GM12865 (cell line): ENCODE data around the gene TMEM121B.

Experiments
- DNase-seq: peaks from one replicate; pipeline ENCODE4 v3.0.0; 2010; ENCODE audit warnings: low read depth
- H3K4me3 ChIP-seq: 2 replicates; pipeline ENCODE4 v1.5.1; 2011; ENCODE audit warnings: mild to moderate bottlenecking, low read depth, low read length, control low read depth
- CTCF ChIP-seq: IDR thresholded peaks from 2 replicates; pipeline ENCODE4 v1.5.1; 2011; ENCODE audit warnings: low read length, control low read depth, low read depth, inconsistent platforms; ENCODE audit not compliant: insufficient read depth; ENCODE audit errors: missing control alignments

The TMEM121B gene

DNA sequence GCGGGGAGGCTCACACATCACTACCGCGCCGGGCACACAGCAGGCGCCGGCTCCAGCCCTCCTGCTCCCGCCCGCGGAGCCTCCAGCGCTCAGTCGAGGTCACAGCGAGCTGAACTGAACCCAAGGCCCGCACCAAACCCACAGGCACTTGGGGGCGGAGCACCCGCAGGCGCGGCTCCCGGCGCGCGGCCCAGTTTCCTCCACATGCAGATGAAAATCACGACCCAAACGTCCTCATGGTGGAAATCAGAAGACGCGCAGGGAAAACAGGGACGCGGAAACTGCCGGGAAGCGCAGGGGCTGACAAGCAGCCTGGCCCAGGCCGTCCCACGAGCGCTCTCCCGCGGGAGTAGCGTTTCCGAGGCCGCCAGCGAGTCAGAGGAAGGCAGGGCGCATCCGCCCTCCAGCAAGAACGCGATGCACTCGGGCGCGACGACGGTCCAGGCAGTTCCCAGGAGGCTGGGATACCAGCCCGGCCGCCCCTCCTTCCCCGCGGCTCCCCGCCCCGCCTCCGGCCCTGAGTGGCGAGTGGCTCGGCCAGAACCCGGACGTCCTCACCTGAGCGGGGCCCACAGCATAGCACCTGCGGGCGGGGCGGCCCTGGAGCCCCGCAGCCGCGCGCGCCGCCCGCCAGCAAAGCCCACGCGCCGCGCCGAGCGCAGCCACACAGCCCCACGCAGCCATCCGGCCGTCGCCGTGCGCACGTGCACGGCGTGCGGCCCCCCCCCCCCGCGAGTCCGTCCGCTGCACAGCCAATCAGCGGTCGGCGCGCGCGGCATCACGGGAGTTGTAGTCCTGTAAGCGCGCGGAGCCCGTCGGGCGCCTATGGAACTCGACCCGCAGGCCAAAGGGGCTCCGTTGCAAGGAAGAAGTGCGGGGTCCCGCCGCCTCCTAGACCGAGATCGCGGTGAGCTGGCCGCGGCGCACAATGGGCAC lies 37.7 kb upstream of the TMEM121B start, which contains the start of gene HDHD5:
Gene HDHD5 (minus strand): TSS at position 710 of the 936 bp plus-strand sequence. CDS start 26 bp downstream, at position 684.
- DNase-seq, result peak; percentile 94
- no peak for TF ChIP-seq CTCF
- H3K4me3 ChIP-seq, result peak within 1 kb of the TSS; percentile 83

- DNase-seq, result no peak
- H3K4me3 ChIP-seq, result peak overlapping the region; percentile 83
- TF ChIP-seq CTCF, result no peak
Measured at GRCh38 chr22:17158176-17158567, 37.0 kb upstream of the TMEM121B start.

DNA sequence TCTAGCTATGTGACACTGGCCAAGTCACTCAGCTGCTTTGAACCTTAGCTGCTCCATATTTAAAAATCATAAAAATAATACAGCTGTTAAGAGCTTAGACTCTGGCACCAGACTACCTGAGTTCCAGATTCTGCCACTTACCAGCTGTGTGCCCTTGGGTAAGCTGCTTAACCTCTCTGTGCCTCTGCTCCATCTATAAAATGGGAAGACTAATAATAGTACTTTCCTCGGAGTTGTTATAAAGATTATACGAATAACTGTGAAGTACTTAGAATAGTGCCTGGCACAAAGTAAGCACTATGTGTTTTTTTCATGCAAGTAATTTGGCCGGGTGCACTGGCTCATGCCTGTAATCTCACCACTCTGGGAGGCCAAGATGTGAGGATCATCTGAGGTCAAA lies 36.6 kb upstream of the TMEM121B start:
- peak overlapping the region; percentile 83 for H3K4me3 ChIP-seq
- TF ChIP-seq CTCF, result no peak
- DNase-seq, result no peak

DNA sequence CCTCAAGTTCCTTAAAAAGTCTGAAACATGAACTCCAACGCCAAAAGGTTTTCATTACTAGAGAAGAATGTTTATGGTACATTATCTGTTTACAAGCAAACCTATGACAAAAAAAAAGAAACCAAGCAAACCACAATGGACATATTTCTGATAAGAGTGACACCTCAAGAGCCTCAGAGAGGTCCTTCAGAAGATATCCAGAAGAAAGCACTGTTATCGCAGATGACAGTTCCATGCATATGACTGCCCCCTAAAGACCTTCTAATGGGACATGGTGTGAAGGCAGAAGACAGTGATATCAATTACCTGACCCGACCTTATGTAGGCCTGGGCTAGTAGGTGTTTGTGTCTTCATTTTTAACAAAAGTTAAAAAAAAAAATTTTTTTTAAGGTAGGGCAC lies 34.8 kb upstream of the TMEM121B start:
- no peak for TF ChIP-seq CTCF
- no peak for DNase-seq
- H3K4me3 ChIP-seq, result no peak overlapping the region

- TF ChIP-seq CTCF, result no peak
- no peak for DNase-seq
- H3K4me3 ChIP-seq, result no peak overlapping the region
Measured at GRCh38 chr22:17152971-17153370, 31.8 kb upstream of the TMEM121B start.

DNA sequence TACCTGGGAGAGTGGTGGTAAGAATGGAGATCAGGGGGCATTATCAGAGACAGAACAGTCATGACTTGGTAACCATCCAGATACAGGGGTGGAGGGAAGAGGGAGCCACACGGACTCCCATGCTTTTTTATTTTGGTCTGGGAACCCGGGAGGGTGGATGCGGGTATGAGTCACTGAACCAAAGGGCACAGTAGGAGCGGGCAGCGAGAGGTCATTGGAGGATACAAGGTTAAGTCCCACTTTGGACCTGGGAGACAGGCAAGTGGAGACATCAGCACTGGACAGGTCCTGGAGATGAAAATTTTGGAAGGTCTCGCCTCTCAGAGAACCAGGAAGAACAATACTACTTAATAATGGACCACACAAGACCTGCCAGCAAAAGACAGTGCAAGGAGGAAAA lies 31.2 kb upstream of the TMEM121B start:
- H3K4me3 ChIP-seq, result no peak overlapping the region
- no peak for DNase-seq
- no peak for TF ChIP-seq CTCF
